ENCODE measurements around the gene RIMS1.

GRCh38 chr6:72182337-72183246, 296.2 kb downstream of the RIMS1 start:
- TF ChIP-seq CTCF (IDR thresholded peaks at IDR 0.05) (0 out of 2 replicates have a peak, but pooled peaks have one; percentile 6), ZFX (IDR thresholded peaks at IDR 0.05; ENCODE audit: borderline replicate concordance) (no peak)
